Fibroblast of mammary gland (primary cell): ENCODE data around the gene TTC39C.

Experiments used
- DNase-seq: peaks from one replicate; pipeline ENCODE4 v3.0.0-alpha.2; 2010; ENCODE audit warnings: low read depth
- H3K4me3 ChIP-seq: 2 replicates; pipeline ENCODE4 v1.5.1; 2011; ENCODE audit warnings: low read depth, mild to moderate bottlenecking, low read length, moderate library complexity; ENCODE audit not compliant: control insufficient read depth
- TF ChIP-seq, protein P1 (sequence below): conservative IDR thresholded peaks from 2 replicates; pipeline ENCODE4 v1.5.1; 2011; ENCODE audit warnings: low read depth, low read length, inconsistent platforms; ENCODE audit not compliant: control insufficient read depth, insufficient read depth

Gene TTC39C

DNA sequence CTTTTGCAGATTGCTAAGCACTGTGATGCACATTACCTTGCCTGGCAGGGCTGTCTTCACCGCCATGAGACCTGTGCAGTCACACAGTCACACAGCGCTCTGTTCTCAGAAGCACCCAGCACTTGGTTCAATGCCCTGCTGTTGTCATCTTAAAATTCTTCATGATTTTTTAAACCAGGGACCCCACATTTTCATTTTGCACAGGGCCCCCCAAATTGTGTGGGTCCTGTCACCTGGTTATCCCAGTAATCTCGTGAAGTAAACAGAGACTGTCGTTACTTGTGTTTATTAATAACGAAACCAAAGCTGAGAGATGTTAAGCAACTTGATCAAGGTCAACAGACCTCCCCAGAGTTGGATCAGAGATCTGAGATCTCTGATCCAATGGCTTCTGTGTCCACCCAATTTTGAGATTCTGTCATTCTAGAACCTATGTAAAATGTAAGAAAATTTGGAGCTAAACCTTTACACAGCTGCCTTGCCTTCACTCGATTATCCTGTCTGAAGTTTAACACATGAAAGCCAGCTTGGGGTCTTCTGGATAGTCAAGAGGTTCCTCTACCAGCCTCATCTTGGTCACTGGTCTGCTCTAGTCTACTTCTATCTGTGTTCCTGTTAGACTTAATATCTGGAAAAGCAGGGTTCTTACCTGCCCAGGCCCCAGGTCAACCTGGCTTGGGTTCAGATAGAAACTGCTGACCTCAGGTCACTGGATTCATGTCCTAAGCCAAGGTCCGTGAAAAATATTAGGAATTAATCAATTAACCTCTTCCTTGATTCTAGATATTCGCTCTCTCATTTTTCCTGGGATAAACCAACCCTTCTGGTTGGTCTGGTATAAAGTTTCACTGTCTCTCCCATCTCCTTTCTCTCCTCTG, 13.7 kb upstream of the TTC39C start:
- no peak for DNase-seq
- TF ChIP-seq, protein P1, sequence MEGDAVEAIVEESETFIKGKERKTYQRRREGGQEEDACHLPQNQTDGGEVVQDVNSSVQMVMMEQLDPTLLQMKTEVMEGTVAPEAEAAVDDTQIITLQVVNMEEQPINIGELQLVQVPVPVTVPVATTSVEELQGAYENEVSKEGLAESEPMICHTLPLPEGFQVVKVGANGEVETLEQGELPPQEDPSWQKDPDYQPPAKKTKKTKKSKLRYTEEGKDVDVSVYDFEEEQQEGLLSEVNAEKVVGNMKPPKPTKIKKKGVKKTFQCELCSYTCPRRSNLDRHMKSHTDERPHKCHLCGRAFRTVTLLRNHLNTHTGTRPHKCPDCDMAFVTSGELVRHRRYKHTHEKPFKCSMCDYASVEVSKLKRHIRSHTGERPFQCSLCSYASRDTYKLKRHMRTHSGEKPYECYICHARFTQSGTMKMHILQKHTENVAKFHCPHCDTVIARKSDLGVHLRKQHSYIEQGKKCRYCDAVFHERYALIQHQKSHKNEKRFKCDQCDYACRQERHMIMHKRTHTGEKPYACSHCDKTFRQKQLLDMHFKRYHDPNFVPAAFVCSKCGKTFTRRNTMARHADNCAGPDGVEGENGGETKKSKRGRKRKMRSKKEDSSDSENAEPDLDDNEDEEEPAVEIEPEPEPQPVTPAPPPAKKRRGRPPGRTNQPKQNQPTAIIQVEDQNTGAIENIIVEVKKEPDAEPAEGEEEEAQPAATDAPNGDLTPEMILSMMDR = no peak
- H3K4me3 ChIP-seq = no peak overlapping the region

DNA sequence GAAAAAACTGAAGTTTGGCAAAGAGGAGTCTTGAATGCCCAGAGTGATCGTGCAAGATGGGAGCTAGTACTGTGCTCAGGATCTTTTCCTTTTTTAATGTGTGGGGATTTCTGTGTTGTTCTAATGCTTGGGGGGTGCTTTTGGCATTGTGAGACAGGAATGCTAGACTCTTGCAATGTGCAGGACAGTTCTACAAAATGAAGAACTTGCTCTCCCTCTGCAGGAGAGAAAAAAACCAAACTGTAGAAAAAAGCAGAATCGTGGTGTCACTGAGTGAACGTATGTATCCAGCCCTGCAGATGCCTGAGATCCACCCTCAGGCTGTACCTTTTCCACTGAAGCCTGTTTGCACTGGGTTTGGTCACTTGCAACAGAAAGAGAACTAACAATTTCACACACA, 12.1 kb upstream of the TTC39C start:
- no peak for DNase-seq
- TF ChIP-seq, protein P1 = no peak
- H3K4me3 ChIP-seq = no peak overlapping the region

DNA sequence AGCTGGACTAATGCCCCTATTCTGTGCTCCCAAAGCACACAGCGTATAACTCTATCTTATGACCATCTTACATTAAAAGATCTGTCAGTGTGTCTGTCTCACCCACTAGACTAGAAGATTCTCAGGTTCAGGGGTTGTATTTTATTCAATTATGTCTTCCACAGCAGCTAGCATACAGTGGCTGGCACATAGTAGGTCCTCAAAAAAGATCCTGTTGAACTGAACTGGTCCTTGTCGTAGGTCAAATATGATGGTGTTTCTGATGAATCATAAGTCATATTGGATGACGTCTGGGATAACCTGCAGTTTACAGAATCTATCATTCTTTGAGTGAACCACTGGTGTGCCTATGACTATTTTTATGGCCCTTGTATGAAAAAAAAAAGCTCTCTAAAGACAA, 11.3 kb upstream of the TTC39C start:
- H3K4me3 ChIP-seq = no peak overlapping the region
- DNase-seq = no peak
- TF ChIP-seq, protein P1 = no peak

DNA sequence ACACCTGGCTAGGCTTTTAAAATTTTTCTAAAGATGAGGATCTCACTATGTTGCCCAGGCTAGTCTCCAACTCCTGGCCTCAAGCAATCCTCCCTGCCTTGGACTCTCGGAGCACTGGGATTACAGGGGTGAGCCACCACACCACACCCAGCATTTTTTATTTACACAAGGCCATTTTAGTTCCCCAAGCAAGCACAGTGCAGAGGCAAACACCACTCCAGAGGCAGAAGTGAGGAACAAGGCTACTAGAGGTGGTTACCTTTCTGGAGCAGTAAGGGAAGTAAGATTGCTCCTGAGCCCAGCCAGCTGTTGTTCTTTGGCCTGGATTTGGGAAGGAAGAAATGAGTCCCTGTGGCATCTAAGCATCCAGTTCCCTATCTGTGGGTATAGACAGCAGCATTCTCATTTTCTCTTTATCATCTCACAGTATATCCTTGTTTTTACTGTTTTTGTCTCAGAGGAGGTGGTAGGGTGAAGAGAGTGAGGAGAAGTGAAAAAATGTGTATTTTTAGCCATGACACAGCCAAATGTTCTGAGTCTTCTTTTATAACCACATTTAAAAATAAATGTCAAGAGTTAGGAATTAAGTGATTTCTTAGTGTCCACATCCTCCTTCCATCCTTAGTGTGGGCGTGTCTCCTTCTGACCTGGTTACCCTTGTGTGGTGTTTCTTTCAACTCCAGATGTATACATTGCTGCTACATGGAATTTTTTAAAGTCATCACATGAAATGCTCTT, 10.5 kb upstream of the TTC39C start:
- TF ChIP-seq, protein P1 = no peak
- DNase-seq = peak; percentile 35
- H3K4me3 ChIP-seq = no peak overlapping the region

DNA sequence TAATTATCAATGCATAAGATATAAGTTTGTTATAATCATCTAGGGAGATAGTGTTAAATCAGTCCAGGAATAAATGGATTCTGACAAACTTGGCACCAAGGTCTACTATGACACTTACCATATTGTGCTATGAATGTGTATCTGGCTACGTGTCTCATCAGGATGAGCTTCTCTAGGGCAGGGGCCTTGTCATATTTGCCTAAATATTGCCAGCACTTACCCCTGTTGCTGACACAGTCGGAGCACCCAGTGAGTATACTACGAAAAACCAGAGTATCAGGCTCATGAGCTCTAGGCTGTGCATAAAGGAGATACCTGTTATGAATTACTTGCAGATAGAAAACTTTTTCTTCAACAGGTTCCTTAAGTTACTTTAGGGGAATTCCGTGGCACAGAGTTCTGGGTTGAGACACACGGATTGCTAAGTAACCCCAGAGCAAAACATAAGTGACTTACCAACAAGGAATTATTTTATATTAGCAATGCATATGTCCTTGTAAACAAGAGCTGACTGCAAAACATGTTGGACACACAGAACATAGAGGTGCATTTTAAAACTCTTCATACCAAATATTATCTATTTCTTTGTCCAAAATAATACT, 7.7 kb upstream of the TTC39C start:
- H3K4me3 ChIP-seq = no peak overlapping the region
- no peak for DNase-seq
- TF ChIP-seq, protein P1 = no peak

DNA sequence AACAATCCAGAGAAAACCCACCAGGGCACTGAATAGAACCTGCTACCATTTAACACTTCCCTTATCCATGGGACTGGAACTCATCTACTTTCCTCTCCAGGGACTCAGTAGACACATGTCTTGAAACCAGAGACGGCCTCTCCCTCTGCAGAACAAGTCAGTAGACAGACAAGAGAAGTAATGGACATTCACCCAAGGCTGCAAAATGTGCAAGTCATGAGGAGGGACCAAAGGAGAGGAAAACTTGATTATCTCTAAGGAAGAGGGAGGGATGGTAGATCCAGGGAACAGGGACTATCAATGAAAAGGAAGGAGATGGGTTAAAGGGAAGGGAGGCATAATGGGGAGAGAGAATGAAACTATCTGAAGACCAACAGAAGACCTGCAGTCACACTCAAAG, 5.3 kb upstream of the TTC39C start:
- H3K4me3 ChIP-seq = no peak overlapping the region
- DNase-seq = no peak
- TF ChIP-seq, protein P1 = no peak
